Right renal pelvis (tissue), 4 donors: ENCODE measurements around the gene FGGY. TPM values are rescaled to one million over a fixed set of nuclear protein-coding genes. Genes with fewer than 3 reads are reported as not detected.
"Not testable (repeated sequence)": the region's sequence is repeated elsewhere in the genome, so short reads cannot be mapped to it uniquely, and the experiment has no call there.

Experiments
- DNase-seq, 4 donors: peaks; one replicate each; pipeline ENCODE4 v3.0.0-alpha.2; 2013; ENCODE audit warnings: low read depth in 4 of 4, low spot score in 3 of 4, missing footprints in 1 of 4
- polyA plus RNA-seq, 4 donors: library from polyadenylated mRNA; unstranded; fragments of 120-200 nt; gene quantifications; one replicate each; pipeline ENCODE4 v1.2.1, GENCODE V29; 2013; ENCODE audit not compliant: insufficient read length in 4 of 4

Gene FGGY
- polyA plus RNA-seq, 4 donors, result 22.6 to 27.0 (median 24.2) TPM

DNA sequence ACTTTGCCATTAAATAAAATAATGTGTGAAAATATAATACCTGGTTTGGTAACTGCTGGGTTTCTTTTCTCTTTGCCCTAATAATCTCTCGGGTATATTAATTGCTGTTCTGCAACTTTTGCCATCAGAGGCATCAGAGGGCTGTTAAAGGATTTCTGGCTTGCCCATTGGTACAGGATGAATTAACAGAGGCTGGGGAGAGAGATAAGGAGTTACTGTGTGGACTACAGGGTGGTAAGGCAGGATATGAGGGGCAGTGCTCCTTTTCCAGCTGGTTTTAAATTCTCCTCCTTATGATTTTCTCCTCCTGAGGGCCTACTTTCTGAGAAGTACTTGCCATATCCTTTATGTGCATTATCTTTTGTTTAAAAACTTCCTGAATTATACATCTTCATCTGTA, 48.3 kb downstream of the FGGY start:
- DNase-seq, result no peak

DNA sequence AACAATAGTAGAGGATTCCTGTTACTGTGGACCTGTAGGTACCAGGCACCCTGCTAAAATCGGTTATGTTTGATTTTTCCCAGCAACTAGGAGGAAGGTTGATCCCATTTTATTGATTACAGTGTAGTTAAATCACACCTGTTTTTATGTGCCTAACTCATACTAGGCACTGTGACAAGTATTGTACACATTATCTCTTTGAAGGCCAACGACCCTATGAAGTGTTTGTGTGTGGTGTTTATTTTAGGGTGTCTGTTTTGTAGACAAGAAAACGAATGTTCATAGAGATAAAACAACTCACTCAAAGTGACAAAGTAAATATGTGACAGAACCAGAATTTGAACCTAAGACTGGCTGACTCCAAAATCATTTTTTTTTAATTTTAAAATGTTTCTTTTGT, 49.5 kb downstream of the FGGY start:
- no peak for DNase-seq

DNA sequence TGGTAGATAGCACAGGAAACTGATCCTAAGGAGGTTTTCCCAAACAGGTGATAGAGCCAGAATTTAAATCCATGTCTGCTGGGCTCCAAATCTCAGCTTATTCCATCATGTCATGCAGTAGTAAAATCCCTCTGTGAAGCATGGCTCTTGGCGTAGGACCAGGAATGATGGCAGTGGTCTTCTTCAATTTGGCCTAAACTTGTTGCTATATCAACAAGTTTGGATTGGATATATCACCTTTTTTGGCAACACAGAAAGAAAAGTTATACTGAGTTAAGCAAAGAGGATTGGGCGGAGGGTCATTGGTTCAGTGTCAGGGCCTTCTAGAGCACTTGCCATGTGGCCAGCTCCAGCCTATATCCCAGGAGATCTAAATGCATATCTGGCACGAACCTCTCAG, 52.2 kb downstream of the FGGY start:
- no peak for DNase-seq

DNA sequence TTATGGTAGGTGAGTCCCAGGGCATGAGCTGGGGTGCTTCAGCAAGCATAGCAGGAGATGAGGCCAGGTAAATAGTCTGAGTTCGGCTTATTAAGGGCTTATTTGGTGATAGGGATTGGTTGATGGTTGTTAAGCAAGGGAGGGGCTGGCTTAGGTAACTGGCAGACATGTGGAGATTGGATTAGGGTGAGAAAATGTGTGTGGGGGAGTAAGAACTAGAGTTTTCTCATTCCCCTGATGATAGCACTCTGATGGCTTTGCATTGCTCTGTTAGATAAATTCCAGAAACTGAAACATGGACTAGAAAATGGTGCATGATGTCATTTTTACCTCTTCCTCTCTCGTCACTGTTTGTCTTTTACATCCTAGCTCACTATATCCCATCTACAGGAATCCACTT, 53.6 kb downstream of the FGGY start:
- DNase-seq, result no peak

DNA sequence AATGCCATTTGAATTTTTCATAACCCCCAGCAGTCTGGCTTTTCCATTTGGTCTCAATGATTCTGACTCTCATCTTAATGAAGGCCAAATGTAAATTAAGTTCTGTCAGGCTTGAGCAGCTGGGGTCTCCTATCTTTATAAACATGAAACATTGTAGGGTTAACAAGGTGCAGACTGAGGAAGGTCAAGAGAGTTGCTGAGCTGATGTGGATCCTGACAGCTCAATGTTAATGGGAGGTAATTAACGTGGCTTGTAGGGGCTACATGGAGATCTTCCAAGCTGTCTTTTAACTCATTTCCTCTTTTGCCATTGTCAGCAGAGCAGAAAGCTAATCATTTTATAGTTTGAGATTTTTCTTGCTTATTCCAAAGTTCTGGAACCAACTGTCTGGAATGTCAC, 55.2 kb downstream of the FGGY start:
- no peak for DNase-seq

DNA sequence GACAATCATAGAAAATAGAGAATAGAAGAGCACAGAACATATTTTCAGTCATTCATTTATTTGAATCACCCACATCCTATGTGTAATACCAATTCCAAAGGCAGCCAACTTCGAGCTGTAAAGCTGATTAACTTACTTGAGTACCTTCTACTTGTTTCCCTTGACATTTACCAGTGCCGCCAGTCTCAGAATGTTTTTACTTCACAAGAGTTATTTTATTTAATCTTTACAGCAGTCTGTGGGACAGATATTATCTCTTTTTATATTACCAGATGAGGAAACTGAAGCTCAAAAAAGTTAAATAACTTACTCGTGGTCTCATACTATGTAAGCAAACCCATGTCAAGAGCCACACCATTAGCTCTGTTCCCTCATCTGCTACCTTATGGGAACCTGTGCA, 56.6 kb downstream of the FGGY start:
- no peak for DNase-seq

DNA sequence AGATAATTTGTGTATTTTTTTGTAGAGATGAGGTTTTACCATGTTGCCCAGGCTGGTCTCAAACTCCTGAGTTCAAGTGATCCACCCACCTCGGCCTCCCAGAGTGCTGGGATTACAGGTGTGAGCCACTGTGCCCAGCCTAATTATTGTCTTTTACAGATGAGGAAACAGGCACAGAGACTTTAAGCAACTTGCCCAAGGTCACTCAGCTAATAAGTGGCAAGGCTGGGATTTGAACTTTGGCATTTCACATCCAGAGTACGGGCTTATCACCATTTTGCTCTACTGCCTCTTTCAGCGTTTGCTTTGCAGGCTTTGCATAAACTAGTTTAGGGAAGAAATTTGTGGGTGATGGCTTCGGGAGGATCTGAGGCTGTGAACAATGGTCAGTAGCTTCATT, 57.3 kb downstream of the FGGY start:
- not testable (repeated sequence) for DNase-seq

DNA sequence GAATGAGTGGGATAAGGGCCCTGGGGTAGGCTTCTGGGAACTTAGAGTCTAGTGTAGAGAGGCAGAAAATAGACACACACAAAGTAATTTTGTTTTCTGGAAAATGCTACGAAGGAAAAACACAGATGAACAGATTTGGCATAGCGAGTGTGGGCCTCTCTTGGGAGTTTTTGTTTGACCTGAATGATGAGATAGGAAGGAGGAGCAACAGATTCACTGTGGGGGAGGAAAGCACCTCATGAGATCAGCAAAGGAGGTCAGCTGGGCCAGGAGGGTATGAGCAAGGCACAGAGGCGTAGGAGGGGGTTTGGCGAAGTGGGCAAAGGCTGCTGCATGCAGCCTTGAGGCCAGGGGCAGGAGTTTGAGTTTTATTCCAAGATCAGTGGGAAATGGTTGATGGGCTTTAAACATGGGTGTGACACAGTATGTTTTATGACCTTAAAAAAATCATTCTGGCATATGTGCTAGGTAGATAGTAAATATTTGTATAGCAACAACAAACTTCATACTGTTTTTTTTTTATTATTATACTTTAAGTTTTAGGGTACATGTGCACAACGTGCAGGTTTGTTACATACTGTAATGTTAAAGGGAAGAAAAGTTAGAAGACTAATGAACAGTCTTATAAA, 57.9 kb downstream of the FGGY start:
- DNase-seq, result no peak

DNA sequence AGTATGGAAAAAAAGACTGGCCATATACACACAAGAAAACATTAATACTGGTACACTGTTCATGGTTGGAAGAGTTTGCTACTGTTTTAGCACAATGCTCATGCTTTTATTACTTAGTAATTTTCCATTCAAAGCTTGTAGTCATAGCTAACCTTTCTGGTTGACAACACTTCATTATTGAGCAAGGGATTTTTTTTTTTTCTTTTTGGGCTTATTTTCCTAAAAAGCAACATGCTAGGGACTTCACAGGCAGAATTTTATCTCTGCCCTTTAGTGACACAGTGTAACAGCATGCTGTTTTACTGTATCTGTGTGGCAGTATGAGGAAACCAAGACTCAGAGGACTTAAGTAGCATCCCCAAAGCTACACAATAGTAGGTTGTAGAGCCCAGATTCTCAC, 58.5 kb downstream of the FGGY start:
- no peak for DNase-seq

DNA sequence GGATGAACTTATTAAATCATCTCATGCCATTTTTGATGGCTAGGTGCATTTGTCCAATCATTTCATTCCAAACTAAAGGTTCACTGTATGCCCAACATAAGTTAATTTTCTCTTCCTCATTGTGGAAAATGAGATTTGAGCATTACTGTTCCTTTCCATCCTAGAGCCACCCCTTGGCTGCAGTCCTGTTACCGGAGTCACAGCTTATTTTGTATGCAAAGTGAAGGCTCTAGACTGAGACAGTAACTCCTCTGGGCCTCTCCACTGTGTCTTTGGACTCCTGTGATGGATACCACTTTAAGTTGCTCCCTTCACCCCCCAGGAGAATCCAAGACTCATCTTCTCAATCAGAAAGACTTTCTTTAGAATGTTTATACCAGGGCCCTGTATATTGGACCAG, 59.7 kb downstream of the FGGY start:
- no peak for DNase-seq

DNA sequence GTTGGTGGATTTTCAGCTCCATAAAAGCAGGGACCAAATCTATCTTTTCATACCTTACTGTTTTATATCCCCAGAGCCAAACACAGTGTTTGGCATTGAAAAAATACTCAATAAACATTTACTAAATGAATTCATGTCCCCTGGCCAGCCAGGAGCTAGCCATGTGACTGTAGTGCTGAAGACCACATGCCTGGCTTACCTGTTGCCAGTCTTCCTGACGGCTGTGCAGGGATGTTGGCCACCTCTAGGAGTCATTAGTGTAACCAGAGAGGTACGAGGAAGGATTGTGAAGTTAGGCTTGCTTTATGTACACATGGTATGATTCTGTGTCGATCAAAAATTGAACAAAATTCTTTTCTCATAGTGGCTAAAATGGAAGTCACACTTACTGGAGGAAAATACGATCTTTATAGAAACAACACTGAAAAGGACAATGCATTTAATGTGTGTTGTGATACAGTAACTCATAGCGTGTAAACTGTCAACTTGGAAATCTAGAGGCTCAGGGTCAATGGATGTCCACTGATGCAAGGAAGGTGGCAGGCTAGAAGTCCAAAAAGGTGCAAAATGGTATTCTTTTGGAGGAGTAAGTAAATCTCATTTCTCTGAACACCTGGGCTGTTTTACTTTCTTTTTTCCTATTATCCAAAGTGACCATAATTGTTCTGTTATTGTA, 60.9 kb downstream of the FGGY start:
- no peak for DNase-seq

DNA sequence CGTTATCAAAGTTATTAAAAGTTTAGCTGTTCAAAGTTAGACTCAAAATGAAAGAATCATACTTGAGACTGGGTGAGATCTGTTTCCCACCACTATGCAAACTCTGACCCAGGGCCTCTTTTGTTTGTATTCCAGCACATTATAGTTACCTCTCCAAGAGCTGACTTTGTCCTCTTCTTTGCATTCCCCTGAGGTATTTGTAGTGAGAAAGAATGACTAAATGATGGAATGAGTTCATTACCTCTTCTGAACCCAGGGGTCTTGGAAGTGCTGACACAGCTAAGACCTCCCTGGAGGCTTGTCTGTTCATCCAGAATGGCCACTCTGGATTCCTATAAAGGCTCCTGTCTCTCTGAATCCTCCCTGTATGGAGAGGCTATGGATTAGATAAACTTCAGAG, 62.4 kb downstream of the FGGY start:
- DNase-seq, result no peak

DNA sequence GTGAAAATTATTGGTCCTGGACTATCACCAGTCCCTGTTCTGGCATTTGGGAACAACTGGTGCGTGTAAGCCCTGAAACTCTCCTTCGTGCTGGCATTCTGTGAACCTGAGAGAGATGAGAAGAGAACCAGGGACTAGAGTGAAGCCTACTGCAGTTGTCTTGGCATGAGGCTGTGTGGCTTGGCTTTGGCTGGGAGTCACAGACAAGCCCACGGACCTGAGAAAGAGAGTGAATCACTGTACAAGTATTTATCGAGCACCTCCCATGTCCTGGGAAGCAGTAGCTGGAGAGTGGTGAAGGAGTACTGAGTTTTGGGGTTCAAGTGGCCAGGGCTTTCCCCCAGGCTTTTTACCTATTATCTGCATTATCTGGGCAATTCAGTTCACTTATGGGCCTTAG, 63.3 kb downstream of the FGGY start:
- DNase-seq, result no peak

DNA sequence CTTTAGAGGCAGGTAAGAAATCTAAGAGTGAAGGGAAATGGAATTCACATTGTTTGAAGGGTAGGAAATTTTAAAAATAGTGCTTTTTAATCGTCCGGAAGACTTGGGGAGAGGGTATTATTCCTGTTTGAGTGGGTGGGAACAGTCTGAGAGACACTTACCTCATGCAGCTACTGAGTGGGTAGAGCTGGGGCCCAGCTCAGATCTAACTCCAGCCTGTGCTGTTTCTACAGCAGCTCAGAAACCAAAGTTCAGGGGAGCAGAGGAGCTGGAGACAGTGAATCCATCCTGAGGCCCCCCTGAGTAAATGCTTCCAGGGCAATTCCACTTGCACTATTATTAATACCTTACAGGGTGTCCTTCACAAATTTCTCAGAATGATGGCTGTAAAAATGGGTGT, 63.8 kb downstream of the FGGY start:
- no peak for DNase-seq

DNA sequence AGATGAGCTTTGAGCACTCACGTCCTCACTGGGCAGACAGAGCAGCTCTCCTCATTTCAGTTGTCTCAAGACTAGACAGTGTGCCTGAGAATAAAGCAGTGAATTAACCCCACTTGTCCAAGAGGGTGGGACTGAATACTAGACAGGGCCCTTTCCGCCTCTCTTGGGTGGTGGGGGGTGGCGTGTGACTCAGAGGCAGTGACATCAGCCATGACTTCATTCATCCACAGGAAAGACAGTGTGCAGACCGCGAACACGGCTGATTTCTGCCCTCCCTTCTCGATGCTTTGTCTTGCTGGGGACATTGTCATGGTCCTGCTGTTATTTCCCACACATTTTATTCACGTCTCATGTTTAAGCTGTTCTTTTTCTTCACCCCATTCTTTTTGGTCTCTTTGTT, 64.9 kb downstream of the FGGY start:
- DNase-seq, result no peak

DNA sequence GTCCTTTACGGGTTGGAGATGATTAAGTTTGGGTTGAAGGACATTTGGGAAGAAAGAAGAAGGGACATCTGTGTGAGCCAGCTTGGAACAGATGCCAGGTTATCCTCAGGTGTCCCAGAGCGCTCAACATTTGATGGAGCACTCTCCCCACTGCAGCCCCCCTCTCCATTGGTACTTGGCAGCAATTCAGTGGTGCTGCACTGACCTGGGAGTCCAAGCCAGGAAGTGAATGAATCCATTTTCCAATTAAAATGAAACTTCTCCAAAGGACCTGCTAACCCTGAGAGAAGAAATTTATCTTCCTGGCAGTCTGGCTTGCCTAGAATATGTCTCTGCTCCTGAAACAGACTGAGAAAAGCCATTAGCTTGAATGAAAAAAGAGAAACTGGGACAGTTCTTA, 67.1 kb downstream of the FGGY start:
- no peak for DNase-seq

DNA sequence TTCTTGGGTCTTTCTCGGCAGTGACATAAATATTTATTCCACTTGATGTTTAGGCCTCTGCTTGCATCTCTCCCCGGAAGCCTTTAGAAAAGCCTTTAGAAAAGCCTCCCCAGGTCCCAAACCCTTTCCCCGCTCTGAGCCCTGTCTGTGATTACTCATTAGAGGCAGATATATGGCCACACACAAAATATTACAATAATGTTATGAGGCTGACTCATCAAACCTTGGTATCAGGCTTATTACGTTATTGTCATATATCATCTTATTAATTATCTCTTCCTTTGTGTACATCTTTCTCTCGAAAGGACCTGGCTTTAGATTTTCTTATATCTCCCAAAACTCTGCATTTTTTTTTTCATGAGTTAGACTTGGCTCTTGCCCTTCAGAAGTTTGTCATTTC, 69.5 kb downstream of the FGGY start:
- no peak for DNase-seq

DNA sequence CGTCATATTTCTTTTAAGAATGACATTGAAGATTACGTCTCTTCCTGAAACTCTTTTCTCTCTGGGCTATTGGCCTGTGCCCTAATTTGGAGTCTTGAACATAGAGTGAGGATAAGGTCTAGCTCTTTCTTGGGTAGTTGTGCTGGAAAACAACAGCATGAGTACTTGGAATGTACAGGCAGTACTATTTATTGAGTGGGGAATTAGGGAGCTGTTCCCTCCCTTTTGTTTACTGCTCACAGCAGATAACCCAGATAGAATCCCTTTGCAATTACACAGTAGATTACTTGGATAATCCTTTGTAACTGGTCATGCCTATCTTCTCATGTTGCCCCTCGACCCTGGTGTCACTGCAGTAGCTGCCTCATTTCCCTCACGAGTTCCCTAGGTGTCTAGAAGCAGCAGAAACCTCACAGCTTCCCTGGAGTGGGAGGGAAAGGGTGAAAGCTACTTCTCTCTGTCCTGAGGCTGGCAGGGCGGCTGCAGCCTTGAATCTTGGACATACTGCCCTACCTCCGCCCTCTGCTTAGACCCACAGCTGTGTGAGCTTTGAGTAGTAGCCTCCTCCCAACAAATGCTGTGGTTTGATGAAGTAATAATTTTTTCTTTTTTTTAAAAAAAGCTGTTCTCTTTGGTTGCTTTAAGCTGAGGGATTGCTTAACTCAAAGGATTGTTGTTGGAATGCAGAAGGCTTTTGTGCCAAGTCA, 70.6 kb downstream of the FGGY start:
- no peak for DNase-seq

DNA sequence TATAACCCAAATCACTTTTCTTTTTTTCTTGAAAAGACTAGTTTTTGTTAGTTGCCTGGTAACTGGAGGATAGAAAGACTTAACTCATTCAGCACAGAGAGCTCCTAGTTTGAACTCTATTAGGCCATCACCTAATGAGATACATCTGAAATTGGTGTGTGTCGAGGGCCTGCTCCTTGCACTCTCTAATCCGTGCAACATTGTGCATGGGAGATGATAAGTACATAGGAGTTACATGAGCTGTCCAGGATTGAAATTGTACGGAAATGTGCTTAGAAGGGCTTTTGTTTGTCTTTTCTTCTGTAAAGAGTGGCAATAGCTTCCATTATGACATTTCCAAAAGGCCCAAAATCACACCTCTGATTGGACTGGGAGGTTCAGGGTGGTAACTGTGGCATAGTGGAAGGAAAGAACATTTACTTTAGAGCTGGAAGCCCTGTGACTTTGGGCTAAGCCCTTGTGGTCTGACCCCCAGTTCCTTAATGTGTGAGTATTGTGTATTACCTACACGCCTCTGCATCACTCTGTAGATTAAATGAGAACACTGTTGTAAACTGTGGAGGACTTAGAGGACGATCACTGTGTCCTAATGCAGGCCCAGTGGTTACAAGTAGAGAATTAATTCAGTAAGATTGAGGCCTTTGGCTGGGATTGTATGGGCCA, 71.2 kb downstream of the FGGY start:
- no peak for DNase-seq

DNA sequence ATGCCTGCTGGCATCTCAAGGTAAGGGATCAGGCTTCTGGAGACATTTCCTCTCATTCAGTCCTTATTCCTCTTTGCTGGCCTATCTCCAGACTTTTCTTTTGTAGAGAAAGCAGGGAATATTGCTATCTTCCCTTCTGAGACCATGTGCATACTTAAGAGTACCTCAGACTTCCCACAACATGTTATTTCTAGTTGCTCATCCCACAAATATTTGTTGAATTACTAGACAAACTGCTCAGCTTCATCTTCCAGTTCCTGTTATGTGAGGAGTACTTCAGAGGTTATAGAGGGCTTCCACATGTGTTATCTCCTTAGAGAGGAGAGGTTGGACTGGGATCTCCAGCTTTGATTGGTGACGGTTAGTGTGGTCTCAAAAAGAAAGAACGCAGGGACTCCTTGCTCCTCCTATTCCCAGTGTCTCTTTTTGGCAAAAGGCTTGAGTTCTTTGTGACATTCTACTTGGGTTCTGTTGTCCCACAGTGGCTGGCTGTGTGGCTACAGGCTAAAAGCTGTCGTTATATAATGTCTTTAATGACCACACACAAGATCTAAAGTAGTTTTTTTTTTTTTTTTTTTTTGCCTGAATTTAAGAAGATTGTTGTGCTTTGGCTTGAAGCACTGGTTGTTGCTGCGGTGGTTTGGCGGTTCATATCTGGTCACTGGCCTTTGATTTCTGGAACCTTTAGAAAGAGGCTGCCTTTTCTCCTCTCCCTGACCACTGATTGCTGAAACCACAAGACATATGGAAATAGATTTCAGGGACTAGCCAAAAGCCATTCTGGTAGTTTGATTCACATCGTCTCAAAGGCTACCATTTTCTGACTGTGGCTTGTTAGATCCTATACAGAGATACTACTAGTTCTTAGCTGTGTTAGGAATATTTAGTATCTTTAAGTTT, 78.7 kb downstream of the FGGY start:
- no peak for DNase-seq
